NT2/D1 (cell line): ENCODE measurements around the gene STX12.
"Not testable (repeated sequence)": the region's sequence is repeated elsewhere in the genome, so short reads cannot be mapped to it uniquely, and the experiment has no call there.

Source experiments
- DNase-seq: peaks from one replicate; pipeline ENCODE4 v3.0.0-alpha.2; 2011; ENCODE audit warnings: low read depth, low spot score
- H3K27me3 ChIP-seq: 2 replicates; pipeline ENCODE4 v1.6.0; 2011; ENCODE audit warnings: mild to moderate bottlenecking; ENCODE audit not compliant: insufficient read length, insufficient read depth
- H3K36me3 ChIP-seq: 2 replicates; pipeline ENCODE4 v1.6.1; 2011; ENCODE audit warnings: mild to moderate bottlenecking, low read length, mixed read lengths; ENCODE audit not compliant: insufficient read depth, insufficient read length
- H3K4me1 ChIP-seq: 2 replicates; pipeline ENCODE4 v1.5.1; 2011; ENCODE audit not compliant: insufficient read depth, insufficient read length
- H3K4me3 ChIP-seq: 2 replicates; pipeline ENCODE4 v1.5.1; 2011; ENCODE audit warnings: low read depth; ENCODE audit not compliant: insufficient read length
- H3K9ac ChIP-seq: 2 replicates; pipeline ENCODE4 v1.6.0; 2011; ENCODE audit warnings: low read depth; ENCODE audit not compliant: insufficient read length
- H3K9me3 ChIP-seq: 2 replicates; pipeline ENCODE4 v1.5.1; 2011; ENCODE audit warnings: mild to moderate bottlenecking, low read length; ENCODE audit not compliant: insufficient read depth
- SUZ12 ChIP-seq: IDR thresholded peaks from 2 replicates; pipeline ENCODE4 v1.6.1; 2011; ENCODE audit not compliant: insufficient read length, insufficient read depth; ENCODE audit errors: extremely low read depth
- YY1 ChIP-seq: IDR thresholded peaks from 2 replicates; pipeline ENCODE4 v1.6.1; 2011; ENCODE audit not compliant: insufficient read length, insufficient read depth
- ZNF274 ChIP-seq: IDR thresholded peaks from 2 replicates; pipeline ENCODE4 v1.6.1; 2011; ENCODE audit warnings: mild to moderate bottlenecking, low read depth, low read length

Gene STX12

GRCh38 chr1:27864264-27864895 is 91.4 kb downstream of the STX12 start:
- no peak for TF ChIP-seq YY1
- TF ChIP-seq ZNF274 = no peak
- H3K4me3 ChIP-seq = no peak overlapping the region
- H3K9ac ChIP-seq = no peak overlapping the region
- no peak for DNase-seq
- peaks cover 18% of the 10 kb centered on the region for H3K4me1 ChIP-seq
- no peaks in the 10 kb centered on the region for H3K36me3 ChIP-seq
- no peaks in the 10 kb centered on the region for H3K9me3 ChIP-seq
- H3K27me3 ChIP-seq = no peaks in the 10 kb centered on the region

GRCh38 chr1:27865821-27866220 is 92.8 kb downstream of the STX12 start:
- no peak for DNase-seq
- no peak overlapping the region for H3K9ac ChIP-seq
- no peaks in the 10 kb centered on the region for H3K9me3 ChIP-seq
- peaks cover 18% of the 10 kb centered on the region for H3K4me1 ChIP-seq
- H3K27me3 ChIP-seq = no peaks in the 10 kb centered on the region
- no peaks in the 10 kb centered on the region for H3K36me3 ChIP-seq
- TF ChIP-seq ZNF274 (no peak), SUZ12 (no peak), YY1 (no peak)
- no peak overlapping the region for H3K4me3 ChIP-seq

- Histone ChIP-seq H3K4me1 (peaks cover 16% of the 10 kb centered on the region), H3K9me3 (no peaks in the 10 kb centered on the region), H3K27me3 (peaks cover 9% of the 10 kb centered on the region), H3K4me3 (no peak overlapping the region), H3K9ac (no peak overlapping the region), H3K36me3 (no peaks in the 10 kb centered on the region)
- TF ChIP-seq SUZ12 = no peak
- no peak for TF ChIP-seq YY1
- no peak for TF ChIP-seq ZNF274
- no peak for DNase-seq
Measured at GRCh38 chr1:27868556-27868931, 95.5 kb downstream of the STX12 start.

- Histone ChIP-seq H3K9ac (no peak overlapping the region), H3K4me3 (no peak overlapping the region), H3K4me1 (peaks cover 16% of the 10 kb centered on the region), H3K36me3 (no peaks in the 10 kb centered on the region), H3K9me3 (no peaks in the 10 kb centered on the region), H3K27me3 (peaks cover 12% of the 10 kb centered on the region)
- no peak for TF ChIP-seq ZNF274
- TF ChIP-seq SUZ12 = no peak
- TF ChIP-seq YY1 = no peak
- no peak for DNase-seq
Measured at GRCh38 chr1:27868932-27869718, 96.1 kb downstream of the STX12 start.

GRCh38 chr1:27869719-27870085 is 96.7 kb downstream of the STX12 start:
- DNase-seq = no peak
- no peak for TF ChIP-seq YY1
- TF ChIP-seq ZNF274 = no peak
- no peak for TF ChIP-seq SUZ12

GRCh38 chr1:27871076-27871475 is 98.1 kb downstream of the STX12 start:
- DNase-seq, H3K4me3 ChIP-seq, H3K9me3 ChIP-seq, H3K9ac ChIP-seq, H3K36me3 ChIP-seq: not testable (repeated sequence)
- Histone ChIP-seq H3K4me1 (peaks cover 16% of the 10 kb centered on the region), H3K27me3 (peaks cover 12% of the 10 kb centered on the region)

More at GRCh38 chr1:27869719-27870085, 96.7 kb downstream of the STX12 start:
- no peaks in the 10 kb centered on the region for H3K9me3 ChIP-seq
- peaks cover 12% of the 10 kb centered on the region for H3K27me3 ChIP-seq
- no peak overlapping the region for H3K4me3 ChIP-seq
- no peak overlapping the region for H3K9ac ChIP-seq
- no peaks in the 10 kb centered on the region for H3K36me3 ChIP-seq
- H3K4me1 ChIP-seq = peaks cover 16% of the 10 kb centered on the region

GRCh38 chr1:27872059-27872801 is 99.2 kb downstream of the STX12 start, which contains the start of gene THEMIS2:
Gene THEMIS2 (plus strand): TSS chr1:27872544. CDS start chr1:27872572, 28 bp downstream.
- Histone ChIP-seq H3K4me3 (peak within 1 kb of the TSS; percentile 84), H3K4me1 (peaks cover 16% of the 10 kb centered on the region), H3K27me3 (peaks cover 12% of the 10 kb centered on the region), H3K36me3 (peaks cover 9% of the 10 kb centered on the region), H3K9ac (peak within 1 kb of the TSS; percentile 94), H3K9me3 (no peaks in the 10 kb centered on the region)
- TF ChIP-seq YY1 = no peak
- no peak for TF ChIP-seq ZNF274
- peak; percentile 46 for DNase-seq
